GM12878 (cell line): ENCODE data around the gene SLC15A1. TPM values are rescaled to one million over a fixed set of nuclear protein-coding genes. Genes with fewer than 3 reads are reported as not detected.

ENCODE experiments used
- ATAC-seq: fragments of 200-7000 bp; cut with Tn5 transposase; 3 replicates; pipeline ENCODE4 v1.9.1; 2020; ENCODE audit warnings: mild to moderate bottlenecking, moderate library complexity
- BruUV-seq: library from RNA; stranded (reverse); fragments of 400-500 nt; replicated peaks from 2 replicates; lab custom pipeline; 2021; lab: Mats Ljungman, UMichigan
- CTCF ChIA-PET: fragments of 300-600 bp; sonication (Branson Sonifier 250); formaldehyde crosslinking; extraction: SDS; loops from one replicate; lab custom pipeline; 2021; ENCODE audit warnings: inconsistent platforms; lab: Yijun Ruan, JAX
- POLR2A ChIA-PET: fragments of 350-600 bp; formaldehyde crosslinking; extraction: SDS; loops from one replicate; lab custom pipeline; 2021; ENCODE audit warnings: inconsistent platforms; lab: Charles Lee
- RAD21 ChIA-PET: fragments of 300-600 bp; sonication (Branson Sonifier 250); formaldehyde crosslinking; loops from one replicate; lab custom pipeline; 2023; ENCODE audit warnings: antibody characterized with exemption; ENCODE audit not compliant: unreplicated experiment; lab: Charles Lee
- SMC1A ChIA-PET: fragments of 300-600 bp; sonication (Branson Sonifier 250); formaldehyde crosslinking; loops from one replicate; lab custom pipeline; 2023; ENCODE audit not compliant: unreplicated experiment, uncharacterized antibody; lab: Charles Lee
- DNase-seq: peaks from one replicate; pipeline ENCODE4 v3.0.0-alpha.2; 2011; ENCODE audit warnings: low read depth, low spot score
- FAIRE-seq: peaks from 3 replicates; lab custom pipeline; 2011; peaks lifted over from hg19 to GRCh38; lab: Jason Lieb, UNC
- H2AFZ ChIP-seq: 2 replicates; pipeline ENCODE4 v1.6.0; 2011; ENCODE audit warnings: low read depth, low read length, control low read depth; ENCODE audit not compliant: control insufficient read depth
- H3K27ac ChIP-seq: 2 replicates; pipeline ENCODE4 v1.5.1; 2011; ENCODE audit warnings: control low read depth; ENCODE audit not compliant: control insufficient read depth, insufficient read depth
- H3K27me3 ChIP-seq, 2 experiments: replicated peaks in 1 of 2; 2 replicates each; pipeline versions ENCODE4 v1.6.0 to v1.6.1; 2011; ENCODE audit warnings: low read length in 1 of 2; ENCODE audit not compliant: control insufficient read depth in 2 of 2, insufficient read depth in 2 of 2
- H3K36me3 ChIP-seq, 2 experiments: 2 replicates each; pipeline ENCODE4 v1.5.1; 2011; ENCODE audit warnings: low read length in 1 of 2; ENCODE audit not compliant: control insufficient read depth in 2 of 2, insufficient read depth in 2 of 2
- H3K4me1 ChIP-seq: 2 replicates; pipeline ENCODE4 v1.6.1; 2011; ENCODE audit warnings: mild to moderate bottlenecking, low read length, moderate library complexity, mixed read lengths; ENCODE audit not compliant: control insufficient read depth, insufficient read depth
- H3K4me2 ChIP-seq: 2 replicates; pipeline ENCODE4 v1.6.0; 2011; ENCODE audit warnings: control low read depth; ENCODE audit not compliant: control insufficient read depth, insufficient read depth
- H3K4me3 ChIP-seq: fragments of 200-600 bp; sonication (generic); 2 replicates; pipeline ENCODE4 v1.5.1; 2016
- H3K79me2 ChIP-seq: 2 replicates; pipeline ENCODE4 v1.6.0; 2011; ENCODE audit warnings: low read length; ENCODE audit not compliant: control insufficient read depth, insufficient read depth
- H3K9ac ChIP-seq: 2 replicates; pipeline ENCODE4 v1.8.0; 2011; ENCODE audit warnings: low read length, control low read depth, mixed read lengths; ENCODE audit not compliant: control insufficient read depth, insufficient read depth
- H3K9me3 ChIP-seq: replicated peaks from 3 replicates; pipeline ENCODE4 v1.5.1; 2011; ENCODE audit warnings: mild to moderate bottlenecking, low read length; ENCODE audit not compliant: control insufficient read depth, insufficient read depth
- H4K20me1 ChIP-seq: 2 replicates; pipeline ENCODE4 v1.6.0; 2011; ENCODE audit not compliant: control insufficient read depth, insufficient read depth
- BACH1 ChIP-seq: fragments of 450-650 bp; IDR thresholded peaks from 2 replicates; pipeline ENCODE4 v1.6.1; 2017; ENCODE audit warnings: mild to moderate bottlenecking, borderline replicate concordance
- BCL11A ChIP-seq: IDR thresholded peaks from 2 replicates; pipeline ENCODE4 v1.6.1; 2011; ENCODE audit warnings: low read depth, low read length
- CHD1 ChIP-seq: IDR thresholded peaks from 2 replicates; pipeline ENCODE4 v1.6.1; 2012; ENCODE audit warnings: low read depth, low read length, improper control_type of control experiment
- KLF5 ChIP-seq: fragments of 450-650 bp; IDR thresholded peaks from 2 replicates; pipeline ENCODE4 v1.6.1; 2014; ENCODE audit warnings: mild to moderate bottlenecking; ENCODE audit not compliant: partially characterized antibody
- MEF2A ChIP-seq: IDR thresholded peaks from 2 replicates; pipeline ENCODE4 v1.6.1; 2011; ENCODE audit warnings: low read depth, mild to moderate bottlenecking, low read length, moderate library complexity; ENCODE audit not compliant: insufficient read depth
- PML ChIP-seq: IDR thresholded peaks from 2 replicates; pipeline ENCODE4 v1.6.1; 2012; ENCODE audit warnings: low read length, inconsistent platforms
- POLR2A ChIP-seq: IDR thresholded peaks from 2 replicates; pipeline ENCODE4 v1.6.1; 2011; ENCODE audit warnings: low read depth, mild to moderate bottlenecking, low read length
- RELA ChIP-seq: fragments of 450-650 bp; IDR thresholded peaks from 2 replicates; pipeline ENCODE4 v1.8.0; 2014; ENCODE audit warnings: borderline replicate concordance; ENCODE audit not compliant: partially characterized antibody
- ZNF217 ChIP-seq: fragments of 450-650 bp; IDR thresholded peaks from 2 replicates; pipeline ENCODE4 v1.6.1; 2017; ENCODE audit warnings: antibody characterized with exemption, mild to moderate bottlenecking
- ZSCAN29 ChIP-seq: fragments of 450-650 bp; IDR thresholded peaks from 2 replicates; pipeline ENCODE4 v1.6.1; 2017; ENCODE audit warnings: mild to moderate bottlenecking, moderate library complexity
- WGBS: methylation state at CpG from one replicate; pipeline ENCODE4 v1.1.6; 2016; ENCODE audit warnings: low lambda C conversion rate; ENCODE audit not compliant: insufficient replicate concordance, insufficient coverage; ENCODE audit errors: missing lambda C conversion rate; 5-methylcytosine and 5-hydroxymethylcytosine counted together
- in situ Hi-C: fragments of 300-500 bp; cut with MboI; formaldehyde crosslinking; loops from 9 replicates; pipeline ENCODE4 v1.14.3; 2018; ENCODE audit warnings: mixed read lengths
- intact Hi-C: fragments of 100-400 bp; cut with micrococcal nuclease; formaldehyde crosslinking; loops from one replicate; pipeline ENCODE4 v1.14.2; 2022; ENCODE audit not compliant: unreplicated experiment
- polyA plus RNA-seq, 11 experiments: library from polyadenylated mRNA; depleted of rRNA in 4 of 11; unstranded in 6 of 11; stranded (reverse) in 5 of 11; fragments of >200 nt; fragmentation: Nextera tagmentation in 4 of 11; fragmentation: Illumina TruSeq in 1 of 11; extraction: Ambion mirVana in 4 of 11; extraction: Trizol in 1 of 11; gene quantifications; 1 replicate in 1 of 11; 2 replicates in 10 of 11; pipeline versions ENCODE4 v1.2.1 to v1.2.3, GENCODE V29; 2011 to 2016; ENCODE audit warnings: inconsistent platforms in 2 of 11, missing spikeins in 2 of 11, low read depth in 1 of 11
- total RNA-seq, 4 experiments: library from RNA; depleted of rRNA in 3 of 4; stranded (reverse); fragments of >200 nt in 3 of 4; fragmentation: Illumina TruSeq in 1 of 4; extraction: Trizol in 1 of 4; gene quantifications; 2 replicates each; pipeline versions ENCODE4 v1.2.1 to v1.2.3, GENCODE V29; 2013 to 2021
- TF ChIP-seq, protein P1 (sequence below): fragments of 150-350 bp; IDR thresholded peaks from 2 replicates; pipeline ENCODE4 v1.6.1; 2016; ENCODE audit warnings: low read depth, low read length
- TF ChIP-seq, protein P2 (sequence below): fragments of 450-650 bp; formaldehyde crosslinking; IDR thresholded peaks from 2 replicates; pipeline ENCODE4 v1.4.0; 2022; ENCODE audit warnings: mild to moderate bottlenecking, moderate library complexity
- TF ChIP-seq, protein P3 (sequence below): fragments of 450-650 bp; formaldehyde crosslinking; IDR thresholded peaks from 2 replicates; pipeline ENCODE4 v1.5.0; 2022; ENCODE audit warnings: mild to moderate bottlenecking, missing genetic modification characterization
- TF ChIP-seq, protein P4 (sequence below): fragments of 450-650 bp; IDR thresholded peaks from 2 replicates; pipeline ENCODE4 v1.6.1; 2016; ENCODE audit warnings: mild to moderate bottlenecking

SLC15A1 gene
- total and polyA plus RNA-seq, 10 of the 15 experiments (the other 5 are each of a cell fraction or from before 2014, with no cell fraction given) = not detected

DNA sequence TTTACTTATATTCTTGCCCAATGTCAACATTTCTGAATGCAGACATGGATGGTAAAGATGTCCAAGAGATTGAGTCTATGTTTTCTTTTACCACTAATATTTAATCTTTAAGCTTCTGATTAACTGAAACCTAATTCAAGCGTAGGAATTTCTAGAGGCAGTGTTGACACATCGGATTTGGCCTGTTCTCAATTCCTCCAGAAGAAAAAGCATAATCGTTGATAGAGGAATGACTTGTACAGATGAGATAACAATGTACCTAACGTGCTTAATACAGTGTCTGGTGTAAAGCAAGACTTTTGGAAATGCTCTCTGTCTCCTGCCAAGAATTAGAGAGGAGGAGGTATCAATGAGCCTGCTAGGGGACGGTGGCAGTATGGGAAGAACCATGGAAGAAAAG lies 35.2 kb downstream of the SLC15A1 start:
- no peak for DNase-seq
- Histone ChIP-seq H2AFZ (no peak overlapping the region), H3K9ac (no peak overlapping the region), H3K27ac (no peak overlapping the region), H3K4me2 (no peak overlapping the region), H4K20me1 (no peaks in the 10 kb centered on the region), H3K4me3 (no peak overlapping the region), H3K27me3 (no peaks in the 10 kb centered on the region), H3K79me2 (no peaks in the 10 kb centered on the region), H3K36me3 (no peaks in the 10 kb centered on the region), H3K9me3 (no peaks in the 10 kb centered on the region), H3K4me1 (no peaks in the 10 kb centered on the region)
- intact Hi-C loops = loop anchor here (10.0 kb wide), 1 partner anchor 128 kb away; no protein-coding TSS in a partner anchor
- RAD21 ChIA-PET = no interaction called here
- POLR2A ChIA-PET = interaction anchor here (0.6 kb wide), 2 partner anchors 9 to 100 kb away, joined by 5 to 6 read pairs; no protein-coding TSS in a partner anchor
- no peak for ATAC-seq
- BruUV-seq = no TSS peak
- SMC1A ChIA-PET = interaction anchor here (0.7 to 1.2 kb wide), 4 partner anchors 10 to 352 kb away, joined by 3 read pairs; no protein-coding TSS in a partner anchor
- CTCF ChIA-PET = interaction anchor here (1.0 to 1.5 kb wide), 2 partner anchors 8 to 125 kb away, joined by 3 read pairs; no protein-coding TSS in a partner anchor
- FAIRE-seq = no peak
- WGBS = 2% methylated on average over 5 of the region's 5 CpGs
- in situ Hi-C loops = no loop called here
- TF ChIP-seq BACH1 (no peak), MEF2A (no peak), BCL11A (no peak), ZNF217 (no peak), PML (no peak), KLF5 (no peak), POLR2A (no peak), ZSCAN29 (no peak), CHD1 (no peak), RELA (no peak)
- TF ChIP-seq, protein P1, sequence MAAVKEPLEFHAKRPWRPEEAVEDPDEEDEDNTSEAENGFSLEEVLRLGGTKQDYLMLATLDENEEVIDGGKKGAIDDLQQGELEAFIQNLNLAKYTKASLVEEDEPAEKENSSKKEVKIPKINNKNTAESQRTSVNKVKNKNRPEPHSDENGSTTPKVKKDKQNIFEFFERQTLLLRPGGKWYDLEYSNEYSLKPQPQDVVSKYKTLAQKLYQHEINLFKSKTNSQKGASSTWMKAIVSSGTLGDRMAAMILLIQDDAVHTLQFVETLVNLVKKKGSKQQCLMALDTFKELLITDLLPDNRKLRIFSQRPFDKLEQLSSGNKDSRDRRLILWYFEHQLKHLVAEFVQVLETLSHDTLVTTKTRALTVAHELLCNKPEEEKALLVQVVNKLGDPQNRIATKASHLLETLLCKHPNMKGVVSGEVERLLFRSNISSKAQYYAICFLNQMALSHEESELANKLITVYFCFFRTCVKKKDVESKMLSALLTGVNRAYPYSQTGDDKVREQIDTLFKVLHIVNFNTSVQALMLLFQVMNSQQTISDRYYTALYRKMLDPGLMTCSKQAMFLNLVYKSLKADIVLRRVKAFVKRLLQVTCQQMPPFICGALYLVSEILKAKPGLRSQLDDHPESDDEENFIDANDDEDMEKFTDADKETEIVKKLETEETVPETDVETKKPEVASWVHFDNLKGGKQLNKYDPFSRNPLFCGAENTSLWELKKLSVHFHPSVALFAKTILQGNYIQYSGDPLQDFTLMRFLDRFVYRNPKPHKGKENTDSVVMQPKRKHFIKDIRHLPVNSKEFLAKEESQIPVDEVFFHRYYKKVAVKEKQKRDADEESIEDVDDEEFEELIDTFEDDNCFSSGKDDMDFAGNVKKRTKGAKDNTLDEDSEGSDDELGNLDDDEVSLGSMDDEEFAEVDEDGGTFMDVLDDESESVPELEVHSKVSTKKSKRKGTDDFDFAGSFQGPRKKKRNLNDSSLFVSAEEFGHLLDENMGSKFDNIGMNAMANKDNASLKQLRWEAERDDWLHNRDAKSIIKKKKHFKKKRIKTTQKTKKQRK = no peak
- TF ChIP-seq, protein P2, sequence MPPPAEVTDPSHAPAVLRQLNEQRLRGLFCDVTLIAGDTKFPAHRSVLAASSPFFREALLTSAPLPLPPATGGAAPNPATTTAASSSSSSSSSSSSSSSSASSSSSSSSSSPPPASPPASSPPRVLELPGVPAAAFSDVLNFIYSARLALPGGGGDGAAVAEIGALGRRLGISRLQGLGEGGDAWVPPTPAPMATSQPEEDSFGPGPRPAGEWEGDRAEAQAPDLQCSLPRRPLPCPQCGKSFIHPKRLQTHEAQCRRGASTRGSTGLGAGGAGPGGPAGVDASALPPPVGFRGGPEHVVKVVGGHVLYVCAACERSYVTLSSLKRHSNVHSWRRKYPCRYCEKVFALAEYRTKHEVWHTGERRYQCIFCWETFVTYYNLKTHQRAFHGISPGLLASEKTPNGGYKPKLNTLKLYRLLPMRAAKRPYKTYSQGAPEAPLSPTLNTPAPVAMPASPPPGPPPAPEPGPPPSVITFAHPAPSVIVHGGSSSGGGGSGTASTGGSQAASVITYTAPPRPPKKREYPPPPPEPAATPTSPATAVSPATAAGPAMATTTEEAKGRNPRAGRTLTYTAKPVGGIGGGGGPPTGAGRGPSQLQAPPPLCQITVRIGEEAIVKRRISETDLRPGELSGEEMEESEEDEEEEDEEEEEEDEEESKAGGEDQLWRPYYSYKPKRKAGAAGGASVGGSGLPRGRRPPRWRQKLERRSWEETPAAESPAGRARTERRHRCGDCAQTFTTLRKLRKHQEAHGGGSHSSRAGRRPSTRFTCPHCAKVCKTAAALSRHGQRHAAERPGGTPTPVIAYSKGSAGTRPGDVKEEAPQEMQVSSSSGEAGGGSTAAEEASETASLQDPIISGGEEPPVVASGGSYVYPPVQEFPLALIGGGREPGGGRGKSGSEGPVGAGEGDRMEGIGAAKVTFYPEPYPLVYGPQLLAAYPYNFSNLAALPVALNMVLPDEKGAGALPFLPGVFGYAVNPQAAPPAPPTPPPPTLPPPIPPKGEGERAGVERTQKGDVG (CRISPR knock-in tag) = no peak
- TF ChIP-seq, protein P3, sequence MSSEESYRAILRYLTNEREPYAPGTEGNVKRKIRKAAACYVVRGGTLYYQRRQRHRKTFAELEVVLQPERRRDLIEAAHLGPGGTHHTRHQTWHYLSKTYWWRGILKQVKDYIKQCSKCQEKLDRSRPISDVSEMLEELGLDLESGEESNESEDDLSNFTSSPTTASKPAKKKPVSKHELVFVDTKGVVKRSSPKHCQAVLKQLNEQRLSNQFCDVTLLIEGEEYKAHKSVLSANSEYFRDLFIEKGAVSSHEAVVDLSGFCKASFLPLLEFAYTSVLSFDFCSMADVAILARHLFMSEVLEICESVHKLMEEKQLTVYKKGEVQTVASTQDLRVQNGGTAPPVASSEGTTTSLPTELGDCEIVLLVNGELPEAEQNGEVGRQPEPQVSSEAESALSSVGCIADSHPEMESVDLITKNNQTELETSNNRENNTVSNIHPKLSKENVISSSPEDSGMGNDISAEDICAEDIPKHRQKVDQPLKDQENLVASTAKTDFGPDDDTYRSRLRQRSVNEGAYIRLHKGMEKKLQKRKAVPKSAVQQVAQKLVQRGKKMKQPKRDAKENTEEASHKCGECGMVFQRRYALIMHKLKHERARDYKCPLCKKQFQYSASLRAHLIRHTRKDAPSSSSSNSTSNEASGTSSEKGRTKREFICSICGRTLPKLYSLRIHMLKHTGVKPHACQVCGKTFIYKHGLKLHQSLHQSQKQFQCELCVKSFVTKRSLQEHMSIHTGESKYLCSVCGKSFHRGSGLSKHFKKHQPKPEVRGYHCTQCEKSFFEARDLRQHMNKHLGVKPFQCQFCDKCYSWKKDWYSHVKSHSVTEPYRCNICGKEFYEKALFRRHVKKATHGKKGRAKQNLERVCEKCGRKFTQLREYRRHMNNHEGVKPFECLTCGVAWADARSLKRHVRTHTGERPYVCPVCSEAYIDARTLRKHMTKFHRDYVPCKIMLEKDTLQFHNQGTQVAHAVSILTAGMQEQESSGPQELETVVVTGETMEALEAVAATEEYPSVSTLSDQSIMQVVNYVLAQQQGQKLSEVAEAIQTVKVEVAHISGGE (CRISPR knock-in tag) = no peak
- TF ChIP-seq, protein P4, sequence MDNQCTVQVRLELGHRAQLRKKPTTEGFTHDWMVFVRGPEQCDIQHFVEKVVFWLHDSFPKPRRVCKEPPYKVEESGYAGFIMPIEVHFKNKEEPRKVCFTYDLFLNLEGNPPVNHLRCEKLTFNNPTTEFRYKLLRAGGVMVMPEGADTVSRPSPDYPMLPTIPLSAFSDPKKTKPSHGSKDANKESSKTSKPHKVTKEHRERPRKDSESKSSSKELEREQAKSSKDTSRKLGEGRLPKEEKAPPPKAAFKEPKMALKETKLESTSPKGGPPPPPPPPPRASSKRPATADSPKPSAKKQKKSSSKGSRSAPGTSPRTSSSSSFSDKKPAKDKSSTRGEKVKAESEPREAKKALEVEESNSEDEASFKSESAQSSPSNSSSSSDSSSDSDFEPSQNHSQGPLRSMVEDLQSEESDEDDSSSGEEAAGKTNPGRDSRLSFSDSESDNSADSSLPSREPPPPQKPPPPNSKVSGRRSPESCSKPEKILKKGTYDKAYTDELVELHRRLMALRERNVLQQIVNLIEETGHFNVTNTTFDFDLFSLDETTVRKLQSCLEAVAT = no peak
